H1 (cell line): ENCODE measurements around the gene GPLD1. TPM values are rescaled to one million over a fixed set of nuclear protein-coding genes. Genes with fewer than 3 reads are reported as not detected.

Source experiments
- CTCF ChIA-PET: fragments of 300-600 bp; sonication (Branson Sonifier 250); formaldehyde crosslinking; loops from one replicate; lab custom pipeline; 2021; ENCODE audit not compliant: partially characterized antibody; lab: Charles Lee
- POLR2A ChIA-PET: fragments of 300-600 bp; sonication (Branson Sonifier 250); formaldehyde crosslinking; loops from one replicate; lab custom pipeline; 2021; ENCODE audit warnings: inconsistent platforms; ENCODE audit not compliant: partially characterized antibody; lab: Charles Lee
- DNase-seq, 2 experiments: peaks; one replicate each; pipeline versions ENCODE4 v3.0.0 to v3.0.0-alpha.2; 2010 to 2022; ENCODE audit warnings: low spot score in 2 of 2, low read depth in 1 of 2, mixed read lengths in 1 of 2
- FAIRE-seq: peaks from 2 replicates; lab custom pipeline; 2011; peaks lifted over from hg19 to GRCh38; lab: Jason Lieb, UNC
- H2AFZ ChIP-seq: 2 replicates; pipeline ENCODE4 v1.8.1; 2012; ENCODE audit warnings: low read length, inconsistent platforms
- H2AK5ac ChIP-seq: 2 replicates; pipeline ENCODE4 v1.6.1; 2013; ENCODE audit warnings: low read depth, low read length
- H2BK120ac ChIP-seq: replicated peaks from 2 replicates; pipeline ENCODE3; 2013; ENCODE audit warnings: low read depth, low read length, inconsistent platforms
- H2BK12ac ChIP-seq: 2 replicates; pipeline ENCODE4 v1.6.1; 2013; ENCODE audit warnings: low read depth, low read length
- H2BK15ac ChIP-seq: 2 replicates; pipeline ENCODE4 v1.6.1; 2013; ENCODE audit warnings: low read length
- H2BK20ac ChIP-seq: 2 replicates; pipeline ENCODE4 v1.6.1; 2013; ENCODE audit warnings: low read length
- H2BK5ac ChIP-seq: 2 replicates; pipeline ENCODE4 v1.6.1; 2013; ENCODE audit warnings: low read depth, low read length
- H3K14ac ChIP-seq: 2 replicates; pipeline ENCODE4 v1.6.1; 2013; ENCODE audit warnings: inconsistent platforms; ENCODE audit not compliant: insufficient read length
- H3K18ac ChIP-seq: 2 replicates; pipeline ENCODE4 v1.6.1; 2013; ENCODE audit warnings: low read length; ENCODE audit errors: extremely low read depth
- H3K23ac ChIP-seq: 2 replicates; pipeline ENCODE4 v1.6.1; 2013; ENCODE audit warnings: inconsistent platforms; ENCODE audit not compliant: insufficient read length
- H3K23me2 ChIP-seq: 2 replicates; pipeline ENCODE4 v1.6.1; 2013; ENCODE audit warnings: low read depth, low read length
- H3K27ac ChIP-seq: 2 replicates; pipeline ENCODE4 v1.6.1; 2011; ENCODE audit warnings: low read depth, low read length, inconsistent platforms
- H3K27me3 ChIP-seq, 4 experiments: replicated peaks in 1 of 4; 1 replicate in 1 of 4; 2 replicates in 3 of 4; pipeline versions ENCODE4 v1.6.1 to v1.8.1; 2011 to 2013; ENCODE audit warnings: low read length in 3 of 4, mild to moderate bottlenecking in 3 of 4, inconsistent platforms in 2 of 4, mixed read lengths in 2 of 4, moderate library complexity in 1 of 4; ENCODE audit not compliant: control insufficient read depth in 3 of 4, insufficient read depth in 3 of 4; ENCODE audit errors: extremely low read depth in 1 of 4
- H3K36me3 ChIP-seq, 4 experiments: 2 replicates each; pipeline versions ENCODE4 v1.6.1 to v1.8.1; 2011 to 2013; ENCODE audit warnings: mild to moderate bottlenecking in 4 of 4, low read length in 3 of 4, moderate library complexity in 2 of 4, control low read depth in 1 of 4, inconsistent platforms in 1 of 4; ENCODE audit not compliant: insufficient read depth in 4 of 4, control insufficient read depth in 2 of 4
- H3K4ac ChIP-seq: replicated peaks from 2 replicates; pipeline ENCODE3; 2013; ENCODE audit warnings: low read length, low read depth, mixed read lengths, inconsistent platforms; ENCODE audit not compliant: insufficient read length
- H3K4me1 ChIP-seq, 4 experiments: replicated peaks in 1 of 4; 1 replicate in 1 of 4; 2 replicates in 3 of 4; pipeline versions ENCODE4 v1.6.1 to v1.8.1; 2011 to 2013; ENCODE audit warnings: low read length in 3 of 4, inconsistent platforms in 2 of 4, mixed read lengths in 1 of 4; ENCODE audit not compliant: insufficient read depth in 4 of 4, control insufficient read depth in 3 of 4
- H3K4me2 ChIP-seq, 2 experiments: 2 replicates each; pipeline versions ENCODE4 v1.6.1 to v1.8.1; 2011 to 2013; ENCODE audit warnings: low read depth in 2 of 2, low read length in 2 of 2, control low read depth in 1 of 2, inconsistent platforms in 1 of 2, mild to moderate bottlenecking in 1 of 2; ENCODE audit not compliant: insufficient read depth in 1 of 2
- H3K4me3 ChIP-seq, 4 experiments: fragments of 200-600, 300-600 bp in 1 of 4; sonication (generic), shearing (Covaris generic), sonication (Bioruptor Twin) in 1 of 4; 2 replicates each; pipeline versions ENCODE4 v1.5.1 to v1.8.1; 2011 to 2016; ENCODE audit warnings: low read length in 4 of 4, low read depth in 3 of 4, control low read depth in 2 of 4, inconsistent platforms in 2 of 4, mild to moderate bottlenecking in 2 of 4, mixed read lengths in 1 of 4, moderate library complexity in 1 of 4; ENCODE audit not compliant: insufficient read depth in 2 of 4; ENCODE audit errors: extremely low read depth in 1 of 4
- H3K56ac ChIP-seq: replicated peaks from 2 replicates; pipeline ENCODE3; 2013; ENCODE audit warnings: low read depth, mild to moderate bottlenecking, mixed read lengths, low read length, inconsistent platforms; ENCODE audit not compliant: insufficient read length
- H3K79me1 ChIP-seq: 2 replicates; pipeline ENCODE4 v1.6.1; 2013; ENCODE audit warnings: low read depth, low read length, control low read depth
- H3K79me2 ChIP-seq, 2 experiments: 2 replicates each; pipeline versions ENCODE4 v1.6.1 to v1.8.1; 2012 to 2013; ENCODE audit warnings: low read length in 2 of 2, mild to moderate bottlenecking in 2 of 2, inconsistent platforms in 1 of 2; ENCODE audit not compliant: insufficient read depth in 2 of 2, control insufficient read depth in 1 of 2
- H3K9ac ChIP-seq, 4 experiments: replicated peaks in 1 of 4; 1 replicate in 1 of 4; 2 replicates in 3 of 4; pipeline versions ENCODE4 v1.6.1 to v1.8.1; 2011 to 2013; ENCODE audit warnings: low read depth in 3 of 4, low read length in 3 of 4, control low read depth in 2 of 4, mild to moderate bottlenecking in 2 of 4, moderate library complexity in 2 of 4, inconsistent platforms in 1 of 4; ENCODE audit errors: extremely low read depth in 1 of 4
- H3K9me3 ChIP-seq, 2 experiments: 2 replicates each; pipeline versions ENCODE4 v1.6.1 to v1.8.1; 2012 to 2013; ENCODE audit warnings: mild to moderate bottlenecking in 2 of 2, moderate library complexity in 2 of 2, control low read depth in 1 of 2, inconsistent platforms in 1 of 2, low read depth in 1 of 2, low read length in 1 of 2, mixed read lengths in 1 of 2; ENCODE audit not compliant: insufficient read depth in 2 of 2
- H4K20me1 ChIP-seq, 2 experiments: replicated peaks in 1 of 2; 2 replicates each; pipeline versions ENCODE3 to v1.8.1; 2011 to 2013; ENCODE audit warnings: inconsistent platforms in 2 of 2, low read length in 2 of 2, mild to moderate bottlenecking in 1 of 2; ENCODE audit not compliant: insufficient read depth in 2 of 2, control insufficient read depth in 1 of 2
- H4K5ac ChIP-seq: 2 replicates; pipeline ENCODE4 v1.6.1; 2013; ENCODE audit warnings: low read length, low read depth, mixed read lengths, inconsistent platforms; ENCODE audit not compliant: insufficient read length
- H4K8ac ChIP-seq: 2 replicates; pipeline ENCODE4 v1.8.0; 2013; ENCODE audit warnings: mild to moderate bottlenecking, moderate library complexity, low read length, inconsistent platforms; ENCODE audit not compliant: insufficient read depth; ENCODE audit errors: extremely low read depth
- H4K91ac ChIP-seq: replicated peaks from 2 replicates; pipeline ENCODE3; 2013; ENCODE audit warnings: low read length, mixed read lengths, inconsistent platforms; ENCODE audit not compliant: insufficient read length
- HDAC2 ChIP-seq, 2 experiments: fragments of 300-600 bp in 1 of 2; sonication (generic) in 1 of 2; IDR thresholded peaks; 2 replicates each; pipeline ENCODE4 v1.6.1; 2011 to 2012; ENCODE audit warnings: low read depth in 2 of 2, low read length in 2 of 2, mild to moderate bottlenecking in 2 of 2, moderate library complexity in 2 of 2, borderline replicate concordance in 1 of 2, inconsistent platforms in 1 of 2
- NRF1 ChIP-seq: IDR thresholded peaks from 2 replicates; pipeline ENCODE4 v1.6.1; 2011; ENCODE audit warnings: mild to moderate bottlenecking, low read depth, low read length, improper control_type of control experiment
- POLR2A ChIP-seq, 2 experiments: IDR thresholded peaks; 1 replicate in 1 of 2; 2 replicates in 1 of 2; pipeline ENCODE4 v1.6.1; 2011; ENCODE audit warnings: low read depth in 2 of 2, low read length in 2 of 2, mild to moderate bottlenecking in 2 of 2; ENCODE audit errors: control extremely low read depth in 1 of 2
- POU5F1 ChIP-seq: IDR thresholded peaks from 2 replicates; pipeline ENCODE4 v1.6.1; 2011; ENCODE audit warnings: low read depth, mild to moderate bottlenecking, low read length, moderate library complexity
- RNF2 ChIP-seq: fragments of 200-900, 300-1000 bp; sonication (generic); IDR thresholded peaks from 2 replicates; pipeline ENCODE4 v1.7.1; 2016; ENCODE audit warnings: borderline replicate concordance, low read depth, mild to moderate bottlenecking, antibody characterized with exemption, low read length; ENCODE audit not compliant: poor library complexity, severe bottlenecking; ENCODE audit errors: missing control alignments
- SUZ12 ChIP-seq: fragments of 200-600 bp; sonication (generic); IDR thresholded peaks from 2 replicates; pipeline ENCODE4 v1.6.1; 2012; ENCODE audit warnings: mild to moderate bottlenecking, inconsistent platforms, low read length, moderate library complexity, mixed read lengths
- WGBS, 2 experiments: shearing (Covaris generic) in 1 of 2; methylation state at CpG; one replicate each; pipeline versions ENCODE4 v1.1.6 to v1.1.7; 2013 to 2015; ENCODE audit warnings: low lambda C conversion rate in 2 of 2, mixed read lengths in 2 of 2, inconsistent platforms in 1 of 2, low coverage in 1 of 2, missing lambda C conversion rate in 1 of 2; ENCODE audit not compliant: insufficient replicate concordance in 2 of 2, insufficient coverage in 1 of 2, insufficient read length in 1 of 2; ENCODE audit errors: extremely low coverage in 1 of 2, missing lambda C conversion rate in 1 of 2; 5-methylcytosine and 5-hydroxymethylcytosine counted together
- polyA plus RNA-seq, 7 experiments: library from polyadenylated mRNA; depleted of rRNA in 3 of 7; stranded (reverse) in 5 of 7; unstranded in 2 of 7; fragments of >200 nt in 5 of 7; fragments of 200-250 nt in 2 of 7; gene quantifications; 1 replicate in 5 of 7; 2 replicates in 1 of 7; 4 replicates in 1 of 7; pipeline versions ENCODE4 v1.2.1 to v1.2.3, GENCODE V29; 2011 to 2013; ENCODE audit warnings: missing spikeins in 2 of 7, mixed read lengths in 2 of 7
- total RNA-seq: library from RNA; stranded (reverse); fragmentation: NEBNext Ultra II Directional; extraction: Animal tissue kit (Norgen Biotek cat#: 25700); gene quantifications from 2 replicates; pipeline ENCODE4 v1.2.1, GENCODE V29; 2021

GPLD1 gene
- total and polyA plus RNA-seq, 2 of the 8 experiments (the other 6 are each of a cell fraction or from before 2014, with no cell fraction given) = 3.7 to 5.3 TPM

- H3K27me3 ChIP-seq = no peaks in the 10 kb centered on the region
- H4K8ac ChIP-seq = no peak overlapping the region
- no peaks in the 10 kb centered on the region for H3K36me3 ChIP-seq
- H3K4me2 ChIP-seq = no peak overlapping the region
- FAIRE-seq (no peak), DNase-seq (no peak)
- no peak overlapping the region for H3K18ac ChIP-seq
- H3K4ac ChIP-seq = no peak overlapping the region
- H3K56ac ChIP-seq = no peak overlapping the region
- H3K4me1 ChIP-seq = no peaks in the 10 kb centered on the region
- H2AFZ ChIP-seq = no peak overlapping the region
- H2AK5ac ChIP-seq = no peak overlapping the region
- no peak overlapping the region for H3K9ac ChIP-seq
- no peak overlapping the region for H3K23ac ChIP-seq
- no peak overlapping the region for H2BK12ac ChIP-seq
- H2BK120ac ChIP-seq = no peak overlapping the region
- ChIA-PET CTCF (interaction anchor here (0.6 to 1.4 kb wide), 4 partner anchors 11 to 24 kb away, joined by 3 to 5 read pairs (median 3); no protein-coding TSS in a partner anchor), POLR2A (interaction anchor here (1.7 kb wide), 1 partner anchor 9 kb away, joined by 3 read pairs; no protein-coding TSS in a partner anchor)
- H4K20me1 ChIP-seq = no peaks in the 10 kb centered on the region
- H3K27ac ChIP-seq = no peak overlapping the region
- no peak overlapping the region for H3K14ac ChIP-seq
- no peak overlapping the region for H4K5ac ChIP-seq
- TF ChIP-seq HDAC2 (IDR thresholded peaks at IDR 0.05; ENCODE audit: borderline replicate concordance in 1 of 2, low read depth in 2 of 2, low read length in 2 of 2) (no peak), NRF1 (no peak), RNF2 (no peak), POLR2A (IDR thresholded peaks at IDR 0.05; ENCODE audit: control extremely low read depth in 1 of 2, low read depth in 2 of 2, low read length in 2 of 2) (no peak), POU5F1 (no peak), SUZ12 (no peak)
- no peak overlapping the region for H3K4me3 ChIP-seq
- no peak overlapping the region for H4K91ac ChIP-seq
- H3K23me2 ChIP-seq = no peaks in the 10 kb centered on the region
- 93% methylated on average over 5 of the region's 5 CpGs; no CpG with 5 or more reads in 1 of the 2 experiments for WGBS, 2 experiments
- no peak overlapping the region for H2BK15ac ChIP-seq
- no peaks in the 10 kb centered on the region for H3K9me3 ChIP-seq
- no peak overlapping the region for H2BK20ac ChIP-seq
- H3K79me1 ChIP-seq = no peaks in the 10 kb centered on the region
- no peaks in the 10 kb centered on the region for H3K79me2 ChIP-seq
- H2BK5ac ChIP-seq = no peak overlapping the region
These were observed 34.9 kb downstream of the GPLD1 start for GRCh38 chr6:24454452-24454851.
